HEK293T (cell line): ENCODE data around the gene PBX1.

Experiments used
- BHLHE40 ChIP-seq: fragments of 450-650 bp; IDR thresholded peaks from 2 replicates; pipeline ENCODE4 v1.6.1; 2016; ENCODE audit warnings: mild to moderate bottlenecking, moderate library complexity, borderline replicate concordance
- FOXM1 ChIP-seq: fragments of 450-650 bp; IDR thresholded peaks from 2 replicates; pipeline ENCODE4 v1.6.1; 2017; ENCODE audit warnings: mild to moderate bottlenecking, borderline replicate concordance
- HDGF ChIP-seq: fragments of 450-650 bp; IDR thresholded peaks from 2 replicates; pipeline ENCODE4 v1.6.1; 2017; ENCODE audit warnings: antibody characterized with exemption, borderline replicate concordance
- LEF1 ChIP-seq: fragments of 450-650 bp; IDR thresholded peaks from 2 replicates; pipeline ENCODE4 v1.6.1; 2017; ENCODE audit warnings: mild to moderate bottlenecking, borderline replicate concordance
- SP1 ChIP-seq: fragments of 450-650 bp; IDR thresholded peaks from 2 replicates; pipeline ENCODE4 v1.6.1; 2017

DNA sequence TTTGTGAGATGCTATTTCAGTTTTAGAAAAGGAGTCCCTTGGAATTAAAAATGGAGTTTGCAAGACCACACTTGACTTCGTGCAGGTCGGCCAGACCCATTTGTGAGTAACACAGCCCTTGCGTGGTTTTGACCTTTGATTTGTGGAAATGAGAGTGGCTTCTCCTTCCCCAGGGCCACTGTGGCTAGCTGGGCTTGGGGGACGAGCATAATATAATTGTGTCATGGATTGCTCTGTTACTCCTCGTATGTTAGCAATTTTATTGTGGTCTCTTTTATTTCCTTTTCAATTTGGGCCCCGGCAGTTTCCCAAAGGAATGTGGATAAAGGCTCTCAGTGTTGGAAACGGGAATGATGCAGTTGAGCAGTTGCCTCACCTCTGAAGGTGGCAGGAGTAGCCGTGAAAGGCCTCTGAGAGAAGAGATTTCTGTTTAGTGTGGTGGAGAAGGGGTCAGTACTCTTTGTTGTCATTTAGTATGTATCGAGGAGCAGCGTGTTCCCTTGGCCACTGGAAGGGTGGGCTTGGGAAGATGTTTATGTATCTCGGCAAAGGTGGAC is 194.6 kb downstream of the PBX1 start:
- TF ChIP-seq SP1: no peak
- TF ChIP-seq BHLHE40: no peak
- no peak for TF ChIP-seq FOXM1
- TF ChIP-seq HDGF: no peak
- no peak for TF ChIP-seq LEF1
